HCT116 (cell line): Measurements from ENCODE around the gene C16orf95. TPM values are rescaled to one million over a fixed set of nuclear protein-coding genes. Genes with fewer than 3 reads are reported as not detected.

Experiments used
- ATAC-seq: fragments of 200-7000 bp; cut with Tn5 transposase; 2 replicates; pipeline ENCODE4 v1.9.1; 2020; ENCODE audit warnings: mild to moderate bottlenecking, moderate library complexity
- BruUV-seq: library from RNA; stranded (reverse); fragments of 400-500 nt; replicated peaks from 2 replicates; lab custom pipeline; 2021; lab: Mats Ljungman, UMichigan
- CTCF ChIA-PET: fragments of 300-600 bp; sonication (Branson Sonifier 250); formaldehyde crosslinking; loops from one replicate; lab custom pipeline; 2021; ENCODE audit warnings: antibody characterized with exemption; lab: Charles Lee
- POLR2A ChIA-PET: fragments of 300-600, 350-600 bp; sonication (Branson Sonifier 250); formaldehyde crosslinking; loops from one replicate; lab custom pipeline; 2021; ENCODE audit warnings: antibody characterized with exemption; lab: Charles Lee
- RAD21 ChIA-PET, 2 experiments: fragments of 300-600 bp; sonication (Branson Sonifier 250); formaldehyde crosslinking; loops; one replicate each; lab custom pipeline; 2023; ENCODE audit warnings: low total read pairs in 2 of 2; ENCODE audit not compliant: uncharacterized antibody in 2 of 2, unreplicated experiment in 2 of 2, low non-redundant PET in 1 of 2; lab: Charles Lee
- DNase-seq: peaks from one replicate; pipeline ENCODE4 v3.0.0-alpha.2; 2010; ENCODE audit warnings: low read depth, low spot score
- H2AFZ ChIP-seq: fragments of 200-600 bp; shearing (Covaris generic), sonication (generic); 2 replicates; pipeline ENCODE4 v1.6.1; 2017; ENCODE audit warnings: low read depth, mixed run types, mixed read lengths, antibody characterized with exemption, low read length; ENCODE audit not compliant: poor library complexity, severe bottlenecking
- H3K27ac ChIP-seq: 2 replicates; pipeline ENCODE4 v1.5.1; 2012; ENCODE audit warnings: low read depth, low read length
- H3K27me3 ChIP-seq: fragments of 200-600 bp; sonication (generic); 2 replicates; pipeline ENCODE4 v1.6.1; 2016; ENCODE audit warnings: mixed run types, low read length, mixed read lengths; ENCODE audit not compliant: insufficient read depth
- H3K36me3 ChIP-seq, 2 experiments: fragments of 200-500 bp in 1 of 2; fragments of 200-600 bp in 1 of 2; sonication (Bioruptor generic) in 1 of 2; sonication (generic) in 1 of 2; 2 replicates each; pipeline versions ENCODE4 v1.5.1 to v1.6.1; 2014 to 2016; ENCODE audit warnings: low read length in 2 of 2, inconsistent platforms in 1 of 2, mixed read lengths in 1 of 2, mixed run types in 1 of 2; ENCODE audit not compliant: insufficient read depth in 2 of 2, control insufficient read depth in 1 of 2
- H3K4me1 ChIP-seq, 2 experiments: fragments of 200-600 bp in 1 of 2; sonication (generic) in 1 of 2; 2 replicates each; pipeline versions ENCODE4 v1.5.1 to v1.6.1; 2012 to 2017; ENCODE audit warnings: low read length in 2 of 2, inconsistent platforms in 1 of 2, mild to moderate bottlenecking in 1 of 2, mixed read lengths in 1 of 2, mixed run types in 1 of 2, moderate library complexity in 1 of 2; ENCODE audit not compliant: insufficient read depth in 2 of 2, control insufficient read depth in 1 of 2
- H3K4me2 ChIP-seq: fragments of 200-600 bp; sonication (generic); 2 replicates; pipeline ENCODE4 v1.6.1; 2017; ENCODE audit warnings: mixed run types, low read length, mixed read lengths
- H3K4me3 ChIP-seq, 2 experiments: fragments of 200-600 bp in 1 of 2; sonication (generic) in 1 of 2; replicated peaks in 1 of 2; 2 replicates each; pipeline ENCODE4 v1.5.1; 2011 to 2016; ENCODE audit warnings: low read length in 2 of 2, control low read depth in 1 of 2, low read depth in 1 of 2, mild to moderate bottlenecking in 1 of 2, mixed read lengths in 1 of 2, mixed run types in 1 of 2
- H3K79me2 ChIP-seq: fragments of 200-600 bp; sonication (generic); 2 replicates; pipeline ENCODE4 v1.6.1; 2017; ENCODE audit warnings: mild to moderate bottlenecking, mixed run types, low read length, moderate library complexity, mixed read lengths; ENCODE audit not compliant: insufficient read depth
- H3K9ac ChIP-seq: fragments of 200-600 bp; sonication (generic); 2 replicates; pipeline ENCODE4 v1.6.1; 2016; ENCODE audit warnings: low read length, mixed read lengths
- H3K9me2 ChIP-seq: fragments of 200-600 bp; sonication (generic), shearing (Covaris generic); 2 replicates; pipeline ENCODE4 v1.6.1; 2017; ENCODE audit warnings: mixed run types, mild to moderate bottlenecking, moderate library complexity; ENCODE audit not compliant: insufficient read depth
- H3K9me3 ChIP-seq, 2 experiments: fragments of 200-500 bp in 1 of 2; fragments of 200-600 bp in 1 of 2; sonication (Bioruptor generic) in 1 of 2; sonication (generic) in 1 of 2; 2 replicates each; pipeline ENCODE4 v1.6.1; 2014 to 2017; ENCODE audit warnings: low read length in 2 of 2, mixed read lengths in 2 of 2, inconsistent platforms in 1 of 2, low read depth in 1 of 2, mild to moderate bottlenecking in 1 of 2, mixed run types in 1 of 2, moderate library complexity in 1 of 2; ENCODE audit not compliant: control insufficient read depth in 1 of 2, insufficient read depth in 1 of 2
- H4K20me1 ChIP-seq: fragments of 200-600 bp; sonication (generic), shearing (Covaris generic); 2 replicates; pipeline ENCODE4 v1.6.1; 2017; ENCODE audit warnings: mixed run types, mild to moderate bottlenecking, moderate library complexity; ENCODE audit not compliant: insufficient read depth
- CBX3 ChIP-seq: IDR thresholded peaks from 2 replicates; pipeline ENCODE4 v1.6.1; 2012; ENCODE audit warnings: low read depth
- CEBPB ChIP-seq: IDR thresholded peaks from 2 replicates; pipeline ENCODE4 v1.6.1; 2012; ENCODE audit warnings: low read depth
- EGR1 ChIP-seq: IDR thresholded peaks from 2 replicates; pipeline ENCODE4 v1.6.1; 2012; ENCODE audit warnings: low read depth
- ELF1 ChIP-seq: IDR thresholded peaks from 2 replicates; pipeline ENCODE4 v1.6.1; 2012; ENCODE audit warnings: low read depth, borderline replicate concordance
- FOSL1 ChIP-seq: IDR thresholded peaks from 2 replicates; pipeline ENCODE4 v1.6.1; 2012; ENCODE audit warnings: low read depth
- JUND ChIP-seq: IDR thresholded peaks from 2 replicates; pipeline ENCODE4 v1.6.1; 2012
- POLR2A ChIP-seq: IDR thresholded peaks from 2 replicates; pipeline ENCODE4 v1.7.0; 2011; ENCODE audit warnings: borderline replicate concordance; ENCODE audit not compliant: insufficient read depth, insufficient read length; ENCODE audit errors: extremely low read depth
- POLR2AphosphoS5 ChIP-seq: IDR thresholded peaks from 2 replicates; pipeline ENCODE4 v1.6.1; 2011; ENCODE audit warnings: mild to moderate bottlenecking, low read depth, low read length, moderate library complexity
- RAD21 ChIP-seq: IDR thresholded peaks from 2 replicates; pipeline ENCODE4 v1.6.1; 2012; ENCODE audit warnings: low read depth, mild to moderate bottlenecking
- SIN3A ChIP-seq: IDR thresholded peaks from 2 replicates; pipeline ENCODE4 v1.6.1; 2012; ENCODE audit warnings: low read depth
- SP1 ChIP-seq: IDR thresholded peaks from 2 replicates; pipeline ENCODE4 v1.6.1; 2012; ENCODE audit warnings: low read depth
- SRF ChIP-seq: IDR thresholded peaks from 2 replicates; pipeline ENCODE4 v1.6.1; 2012; ENCODE audit warnings: low read depth
- TCF7L2 ChIP-seq: IDR thresholded peaks from 2 replicates; pipeline ENCODE4 v1.7.0; 2011; ENCODE audit warnings: borderline replicate concordance, inconsistent platforms; ENCODE audit not compliant: insufficient read depth, insufficient read length; ENCODE audit errors: extremely low read depth
- YY1 ChIP-seq: IDR thresholded peaks from 2 replicates; pipeline ENCODE4 v1.6.1; 2011; ENCODE audit warnings: low read length, low read depth, moderate library complexity, mild to moderate bottlenecking; ENCODE audit not compliant: insufficient replicate concordance; ENCODE audit errors: extremely low read depth
- ZFX ChIP-seq: fragments of 450-650 bp; IDR thresholded peaks from 2 replicates; pipeline ENCODE4 v1.6.1; 2017
- ZNF274 ChIP-seq: fragments of 200-500 bp; sonication (Bioruptor generic); IDR thresholded peaks from 2 replicates; pipeline ENCODE4 v1.6.1; 2014; ENCODE audit warnings: mild to moderate bottlenecking, low read depth, low read length, inconsistent platforms
- intact Hi-C: fragments of 100-400 bp; cut with micrococcal nuclease; formaldehyde crosslinking; loops from 2 replicates; pipeline ENCODE4 v1.10.0; 2022
- total RNA-seq: library from RNA; stranded (reverse); gene quantifications from one replicate; pipeline ENCODE4 v1.2.1, GENCODE V29; 2021; ENCODE audit not compliant: unreplicated experiment
- TF ChIP-seq, protein P1 (sequence below): IDR thresholded peaks from 2 replicates; pipeline ENCODE4 v1.6.1; 2012; ENCODE audit warnings: low read depth
- TF ChIP-seq, protein P2 (sequence below): IDR thresholded peaks from 2 replicates; pipeline ENCODE4 v1.6.1; 2011; ENCODE audit warnings: mild to moderate bottlenecking, low read length, moderate library complexity; ENCODE audit not compliant: insufficient replicate concordance; ENCODE audit errors: extremely low read depth
- TF ChIP-seq, protein P3 (sequence below): IDR thresholded peaks from 2 replicates; pipeline ENCODE4 v1.6.1; 2012
- TF ChIP-seq, protein P4 (sequence below): IDR thresholded peaks from 2 replicates; pipeline ENCODE4 v1.6.1; 2012

Gene C16orf95
- total RNA-seq, 1 experiment from 2014 or later: 12.2 TPM

DNA sequence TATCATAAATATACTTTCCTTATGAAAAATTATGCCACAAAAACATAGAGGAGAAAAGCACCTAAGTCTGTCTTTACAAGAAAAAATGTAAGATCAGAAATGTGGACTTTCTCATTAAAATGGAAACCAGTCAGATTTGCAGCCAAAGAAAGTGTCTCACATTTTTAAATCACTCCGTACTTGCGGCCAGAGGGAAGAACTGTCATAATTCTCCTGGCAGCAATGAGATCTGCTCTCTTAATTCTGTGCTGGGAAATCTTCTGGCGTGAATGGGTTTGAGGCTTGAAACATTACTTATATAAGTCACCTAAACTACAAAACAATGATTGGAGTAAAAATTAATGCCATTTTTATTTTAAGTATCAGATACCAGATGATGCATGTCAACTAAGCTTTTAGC, 10.7 kb downstream of the C16orf95 start:
- no peaks in the 10 kb centered on the region; a peak in 1 of 4 replicates for H3K4me1 ChIP-seq
- no peak overlapping the region for H3K27ac ChIP-seq
- ATAC-seq (no peak), DNase-seq (no peak)
- RAD21 ChIA-PET: no interaction called here
- H3K36me3 ChIP-seq: no peaks in the 10 kb centered on the region; a peak in 1 of 4 replicates
- H3K27me3 ChIP-seq: no peaks in the 10 kb centered on the region
- no peak overlapping the region for H3K4me2 ChIP-seq
- no peaks in the 10 kb centered on the region for H3K9me2 ChIP-seq
- CTCF ChIA-PET: interaction anchor here (1.2 to 1.5 kb wide), 2 partner anchors 9 to 330 kb away, joined by 3 to 5 read pairs; no protein-coding TSS in a partner anchor
- TF ChIP-seq SIN3A: no peak
- TF ChIP-seq, protein P1, sequence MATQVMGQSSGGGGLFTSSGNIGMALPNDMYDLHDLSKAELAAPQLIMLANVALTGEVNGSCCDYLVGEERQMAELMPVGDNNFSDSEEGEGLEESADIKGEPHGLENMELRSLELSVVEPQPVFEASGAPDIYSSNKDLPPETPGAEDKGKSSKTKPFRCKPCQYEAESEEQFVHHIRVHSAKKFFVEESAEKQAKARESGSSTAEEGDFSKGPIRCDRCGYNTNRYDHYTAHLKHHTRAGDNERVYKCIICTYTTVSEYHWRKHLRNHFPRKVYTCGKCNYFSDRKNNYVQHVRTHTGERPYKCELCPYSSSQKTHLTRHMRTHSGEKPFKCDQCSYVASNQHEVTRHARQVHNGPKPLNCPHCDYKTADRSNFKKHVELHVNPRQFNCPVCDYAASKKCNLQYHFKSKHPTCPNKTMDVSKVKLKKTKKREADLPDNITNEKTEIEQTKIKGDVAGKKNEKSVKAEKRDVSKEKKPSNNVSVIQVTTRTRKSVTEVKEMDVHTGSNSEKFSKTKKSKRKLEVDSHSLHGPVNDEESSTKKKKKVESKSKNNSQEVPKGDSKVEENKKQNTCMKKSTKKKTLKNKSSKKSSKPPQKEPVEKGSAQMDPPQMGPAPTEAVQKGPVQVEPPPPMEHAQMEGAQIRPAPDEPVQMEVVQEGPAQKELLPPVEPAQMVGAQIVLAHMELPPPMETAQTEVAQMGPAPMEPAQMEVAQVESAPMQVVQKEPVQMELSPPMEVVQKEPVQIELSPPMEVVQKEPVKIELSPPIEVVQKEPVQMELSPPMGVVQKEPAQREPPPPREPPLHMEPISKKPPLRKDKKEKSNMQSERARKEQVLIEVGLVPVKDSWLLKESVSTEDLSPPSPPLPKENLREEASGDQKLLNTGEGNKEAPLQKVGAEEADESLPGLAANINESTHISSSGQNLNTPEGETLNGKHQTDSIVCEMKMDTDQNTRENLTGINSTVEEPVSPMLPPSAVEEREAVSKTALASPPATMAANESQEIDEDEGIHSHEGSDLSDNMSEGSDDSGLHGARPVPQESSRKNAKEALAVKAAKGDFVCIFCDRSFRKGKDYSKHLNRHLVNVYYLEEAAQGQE: no peak
- no peak for TF ChIP-seq YY1
- TF ChIP-seq RAD21: no peak
- no peak for TF ChIP-seq FOSL1
- no peak for TF ChIP-seq SP1
- no peak for TF ChIP-seq POLR2AphosphoS5
- no peak for TF ChIP-seq POLR2A
- TF ChIP-seq, protein P2, sequence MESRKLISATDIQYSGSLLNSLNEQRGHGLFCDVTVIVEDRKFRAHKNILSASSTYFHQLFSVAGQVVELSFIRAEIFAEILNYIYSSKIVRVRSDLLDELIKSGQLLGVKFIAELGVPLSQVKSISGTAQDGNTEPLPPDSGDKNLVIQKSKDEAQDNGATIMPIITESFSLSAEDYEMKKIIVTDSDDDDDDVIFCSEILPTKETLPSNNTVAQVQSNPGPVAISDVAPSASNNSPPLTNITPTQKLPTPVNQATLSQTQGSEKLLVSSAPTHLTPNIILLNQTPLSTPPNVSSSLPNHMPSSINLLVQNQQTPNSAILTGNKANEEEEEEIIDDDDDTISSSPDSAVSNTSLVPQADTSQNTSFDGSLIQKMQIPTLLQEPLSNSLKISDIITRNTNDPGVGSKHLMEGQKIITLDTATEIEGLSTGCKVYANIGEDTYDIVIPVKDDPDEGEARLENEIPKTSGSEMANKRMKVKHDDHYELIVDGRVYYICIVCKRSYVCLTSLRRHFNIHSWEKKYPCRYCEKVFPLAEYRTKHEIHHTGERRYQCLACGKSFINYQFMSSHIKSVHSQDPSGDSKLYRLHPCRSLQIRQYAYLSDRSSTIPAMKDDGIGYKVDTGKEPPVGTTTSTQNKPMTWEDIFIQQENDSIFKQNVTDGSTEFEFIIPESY: no peak
- TF ChIP-seq ZNF274: no peak
- no peak for TF ChIP-seq TCF7L2
- TF ChIP-seq SRF: no peak
- TF ChIP-seq ELF1: no peak
- no peak for TF ChIP-seq EGR1
- TF ChIP-seq CEBPB: no peak
- TF ChIP-seq, protein P3, sequence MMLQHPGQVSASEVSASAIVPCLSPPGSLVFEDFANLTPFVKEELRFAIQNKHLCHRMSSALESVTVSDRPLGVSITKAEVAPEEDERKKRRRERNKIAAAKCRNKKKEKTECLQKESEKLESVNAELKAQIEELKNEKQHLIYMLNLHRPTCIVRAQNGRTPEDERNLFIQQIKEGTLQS: no peak
- no peak for TF ChIP-seq JUND
- no peak for TF ChIP-seq ZFX
- no peak for TF ChIP-seq CBX3
- TF ChIP-seq, protein P4, sequence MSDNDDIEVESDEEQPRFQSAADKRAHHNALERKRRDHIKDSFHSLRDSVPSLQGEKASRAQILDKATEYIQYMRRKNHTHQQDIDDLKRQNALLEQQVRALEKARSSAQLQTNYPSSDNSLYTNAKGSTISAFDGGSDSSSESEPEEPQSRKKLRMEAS: no peak
- BruUV-seq: no TSS peak
- H2AFZ ChIP-seq: no peak overlapping the region
- H4K20me1 ChIP-seq: no peaks in the 10 kb centered on the region
- POLR2A ChIA-PET: no interaction called here
- H3K9me3 ChIP-seq: peaks cover 0 to 4% of the 10 kb centered on the region in 2 experiments; a peak in 1 of 4 replicates
- intact Hi-C loops: no loop called here
- no peaks in the 10 kb centered on the region for H3K79me2 ChIP-seq
- H3K9ac ChIP-seq: no peak overlapping the region
- H3K4me3 ChIP-seq: no peak overlapping the region
